GM12873 (cell line): ENCODE results near the gene LCN1.

Source experiments
- CTCF ChIP-seq: IDR thresholded peaks from 2 replicates; pipeline ENCODE4 v1.5.1; 2012; ENCODE audit warnings: low read depth, mild to moderate bottlenecking, moderate library complexity, low read length, control low read depth; ENCODE audit not compliant: insufficient read depth; ENCODE audit errors: missing control alignments

Gene LCN1

GRCh38 chr9:135555910-135556309, 34.7 kb downstream of the LCN1 start:
- TF ChIP-seq CTCF: no peak

- no peak for TF ChIP-seq CTCF
Observed at GRCh38 chr9:135559606-135560005, 38.4 kb downstream of the LCN1 start.

- no peak for TF ChIP-seq CTCF
Observed at GRCh38 chr9:135561391-135562234, 40.4 kb downstream of the LCN1 start, which contains the start of gene PAEP. TSS of gene PAEP (plus strand) at chr9:135561756.

GRCh38 chr9:135562235-135562745, 41.0 kb downstream of the LCN1 start:
- TF ChIP-seq CTCF: no peak

- no peak for TF ChIP-seq CTCF
Observed at GRCh38 chr9:135563039-135563476, 41.8 kb downstream of the LCN1 start.

- no peak for TF ChIP-seq CTCF
Observed at GRCh38 chr9:135563858-135564257, 42.6 kb downstream of the LCN1 start.

- no peak for TF ChIP-seq CTCF
Observed at GRCh38 chr9:135565141-135565628, 43.9 kb downstream of the LCN1 start.
